Heart right ventricle (tissue), 16 donors: Measurements from ENCODE around the gene FAM20B. TPM values are rescaled to one million over a fixed set of nuclear protein-coding genes. Genes with fewer than 3 reads are reported as not detected.

Source experiments
- ATAC-seq, 8 donors: fragments of 200-7000 bp; cut with Tn5 transposase; one replicate each; pipeline ENCODE4 v1.9.1; 2020; ENCODE audit warnings: mild to moderate bottlenecking in 8 of 8, moderate library complexity in 8 of 8, moderate number of reproducible peaks in 1 of 8
- DNase-seq, 2 donors: peaks; one replicate each; pipeline ENCODE4 v3.0.0-alpha.2; 2020
- H3K27ac ChIP-seq, 10 donors: fragments of 200-600 bp; sonication (generic) in 2 of 10; one replicate each; pipeline versions ENCODE4 v1.5.0 to v1.8.0; 2020 to 2022; ENCODE audit warnings: mild to moderate bottlenecking in 3 of 10
- H3K27me3 ChIP-seq, 7 donors: fragments of 200-600 bp; one replicate each; pipeline ENCODE4 v1.8.0; 2021 to 2022; ENCODE audit warnings: mild to moderate bottlenecking in 2 of 7
- H3K36me3 ChIP-seq, 9 donors: fragments of 200-600 bp; sonication (generic) in 1 of 9; one replicate each; pipeline versions ENCODE4 v1.5.0 to v1.8.0; 2020 to 2022; ENCODE audit warnings: mild to moderate bottlenecking in 2 of 9
- H3K4me1 ChIP-seq, 9 donors: fragments of 200-600 bp; sonication (generic) in 1 of 9; one replicate each; pipeline versions ENCODE4 v1.5.0 to v1.8.0; 2020 to 2022; ENCODE audit warnings: mild to moderate bottlenecking in 4 of 9
- H3K4me3 ChIP-seq, 10 donors: fragments of 200-600 bp; sonication (generic) in 2 of 10; one replicate each; pipeline versions ENCODE4 v1.5.0 to v1.8.0; 2020 to 2022; ENCODE audit warnings: mild to moderate bottlenecking in 7 of 10, moderate library complexity in 2 of 10
- H3K9me3 ChIP-seq, 11 donors: fragments of 200-600 bp in 10 of 11; sonication (generic) in 2 of 11; one replicate each; pipeline versions ENCODE4 v1.5.0 to v1.8.0; 2013 to 2022; ENCODE audit warnings: mild to moderate bottlenecking in 2 of 11, control low read depth in 1 of 11, moderate library complexity in 1 of 11
- CTCF ChIP-seq, 9 donors: fragments of 200-600 bp; sonication (generic) in 2 of 9; IDR thresholded peaks; one replicate each; pipeline versions ENCODE4 v1.5.0 to v1.8.0; 2021 to 2022; ENCODE audit warnings: antibody characterized with exemption in 9 of 9, mild to moderate bottlenecking in 5 of 9, moderate library complexity in 1 of 9
- WGBS, 2 donors: extraction: QIAGEN DNeasy Blood & Tissue Kit; methylation state at CpG; one replicate each; pipeline ENCODE4 v1.1.7; 2013; ENCODE audit warnings: inconsistent platforms in 1 of 2; 5-methylcytosine and 5-hydroxymethylcytosine counted together
- intact Hi-C, 10 donors: fragments of 100-400 bp; cut with DNase I; formaldehyde crosslinking; loops; one replicate each; pipeline versions ENCODE4 v1.11.1 to v1.14.2; 2022
- polyA plus RNA-seq, 2 donors: library from polyadenylated mRNA; stranded (reverse); fragments of 200-250 nt; gene quantifications; one replicate each; pipeline ENCODE4 v1.2.3, GENCODE V29; 2013
- total RNA-seq, 10 donors: library from RNA; stranded (reverse); fragmentation: NEBNext Ultra II Directional in 3 of 10; extraction: Animal tissue kit (Norgen Biotek cat#: 25700) in 3 of 10; gene quantifications; one replicate each; pipeline versions ENCODE4 v1.2.1 to v1.2.4, GENCODE V29; 2021 to 2023
- donor health status: Arrhythmogenic right ventricular cardiomyopathy.
- donor health status: ischemic (EF 13 %, LVEDD 7.1; RV severe dilation, severe dysfunction).
- donor health status: healthy with polysubstance abuse.
- donor health status: DM: no; HTN: yes; CAD: no.
- donor health status: DM: no; HTN: no; CAD: no.
- donor health status: ischemic (EF 25% LVEDD 6.9; RV normal size, moderate dysfunction).
- donor health status: ischemic (EF 25% LVEDD 5.7; RV mildly dilated, moderate dysfunction).
- donor health status: healthy.
- donor health status: DM: yes; HTN: yes; CAD: no.
- donor health status: Ischemic cardiomyopathy.
- donor health status: ischemic (EF 35%, LVEDD 5.7; RV mildly dilated, moderate dysfunction).
- donor health status: nonischemic (EF 11% LVEDD 7.7; RV severe dilation, severe dysfunction).
- donor health status: DM: yes; HTN: yes; CAD: no.
- donor health status: PGD.
- donor health status: ischemic (EF 29% LVEDD 5.4; RV normal size, mild dysfunction).
- donor health status: nonischemic (EF 23%, LVEDD 6.1; RV moderate dilation, normal function).

FAM20B gene
- total and polyA plus RNA-seq, 12 donors: 11.9 to 63.4 (median 50.3) TPM

- ATAC-seq (peak; percentile 97 to 99 (median 98)), DNase-seq (peak; percentile 92 to 93)
- H3K9me3 ChIP-seq: no peaks in the 10 kb centered on the region
- H3K36me3 ChIP-seq: peaks cover 0 to 24% (median 4%) of the 10 kb centered on the region in 9 donors
- 0% methylated on average over 48 to 51 of the region's 51 CpGs for WGBS, 2 donors
- H3K4me1 ChIP-seq: peaks cover 3 to 28% (median 17%) of the 10 kb centered on the region in 9 donors
- peak within 1 kb of the TSS; percentile 80 to 99 (median 94) for H3K4me3 ChIP-seq
- intact Hi-C loops: loop anchor here in 9 of 10 donors (1.0 to 10.0 kb wide), 9 partner anchors 110 to 289 kb away; partner anchors contain the start of genes SOAT1 (in 5 of the 9) and AXDND1 (in 3 of the 9)
- TF ChIP-seq CTCF (IDR thresholded peaks at IDR 0.05): no peak
- no peaks in the 10 kb centered on the region for H3K27me3 ChIP-seq
- H3K27ac ChIP-seq: peak within 1 kb of the TSS; percentile 75 to 95 (median 92)
Observed at GRCh38 chr1:179081687-179082332, 56.1 kb downstream of the FAM20B start, which contains the start of gene TOR3A. TOR3A (plus strand) TSS chr1:179082070; CDS start chr1:179082129, 59 bp downstream.

- 0 to 1% methylated on average over 36 to 52 of the region's 52 CpGs for WGBS, 2 donors
- Histone ChIP-seq H3K27ac (peak overlapping the region; percentile 75 to 95 (median 92)), H3K9me3 (no peaks in the 10 kb centered on the region), H3K4me3 (peak overlapping the region; percentile 80 to 99 (median 94)), H3K27me3 (no peaks in the 10 kb centered on the region), H3K36me3 (peaks cover 0 to 30% (median 4%) of the 10 kb centered on the region in 9 donors), H3K4me1 (peaks cover 3 to 31% (median 17%) of the 10 kb centered on the region in 9 donors)
- ATAC-seq: peak; percentile 23 to 72 (median 41)
- intact Hi-C loops: loop anchor here in 6 of 10 donors (2.0 to 10.0 kb wide), 5 partner anchors 110 to 286 kb away; partner anchors contain the start of genes SOAT1 (in 5 of the 6) and AXDND1 (in 2 of the 6)
- no peak for TF ChIP-seq CTCF (IDR thresholded peaks at IDR 0.05)
- DNase-seq: peak; percentile 32 to 39
Observed at GRCh38 chr1:179082333-179082998, 56.8 kb downstream of the FAM20B start.

GRCh38 chr1:179082999-179083335 is 57.3 kb downstream of the FAM20B start:
- ATAC-seq (no peak), DNase-seq (no peak)
- H3K27ac ChIP-seq: peak overlapping the region in 9 of 10 donors; percentile 87 to 95 (median 92)
- H3K4me3 ChIP-seq: peak overlapping the region; percentile 80 to 99 (median 94)
- 29 to 40% methylated on average over 3 of the region's 3 CpGs for WGBS, 2 donors
- H3K27me3 ChIP-seq: no peaks in the 10 kb centered on the region
- peaks cover 3 to 36% (median 17%) of the 10 kb centered on the region in 9 donors for H3K4me1 ChIP-seq
- peaks cover 0 to 34% (median 4%) of the 10 kb centered on the region in 9 donors for H3K36me3 ChIP-seq
- no peaks in the 10 kb centered on the region for H3K9me3 ChIP-seq
- no peak for TF ChIP-seq CTCF (IDR thresholded peaks at IDR 0.05)
- intact Hi-C loops: loop anchor here in 6 of 10 donors (2.0 to 10.0 kb wide), 5 partner anchors 109 to 286 kb away; partner anchors contain the start of genes SOAT1 (in 5 of the 6) and AXDND1 (in 2 of the 6)

- H3K9me3 ChIP-seq: no peaks in the 10 kb centered on the region
- DNase-seq (no peak), ATAC-seq (no peak)
- peaks cover 0 to 40% (median 8%) of the 10 kb centered on the region in 9 donors for H3K36me3 ChIP-seq
- intact Hi-C loops: loop anchor here in 6 of 10 donors (2.0 to 10.0 kb wide), 5 partner anchors 109 to 285 kb away; partner anchors contain the start of genes SOAT1 (in 5 of the 6) and AXDND1 (in 2 of the 6)
- H3K27me3 ChIP-seq: no peaks in the 10 kb centered on the region
- no peak for TF ChIP-seq CTCF (IDR thresholded peaks at IDR 0.05)
- H3K4me1 ChIP-seq: peaks cover 3 to 36% (median 17%) of the 10 kb centered on the region in 9 donors
- peak overlapping the region in 1 of 10 donors; percentile 99 for H3K4me3 ChIP-seq
- no peak overlapping the region for H3K27ac ChIP-seq
- 87 to 97% methylated on average over 8 of the region's 8 CpGs for whole genome bisulfite sequencing, 2 donors
Observed at GRCh38 chr1:179083533-179083932, 57.8 kb downstream of the FAM20B start.
